SK-N-SH (cell line): ENCODE results near the gene RASIP1. TPM values are rescaled to one million over a fixed set of nuclear protein-coding genes. Genes with fewer than 3 reads are reported as not detected.

Source experiments
- CTCF ChIA-PET: fragments of 300-600, 350-600 bp; formaldehyde crosslinking; extraction: SDS; loops from one replicate; lab custom pipeline; 2021; lab: Yijun Ruan, JAX
- POLR2A ChIA-PET: fragments of 350-600 bp; sonication (Branson Sonifier 250); formaldehyde crosslinking; extraction: SDS; loops from one replicate; lab custom pipeline; 2020; ENCODE audit warnings: antibody characterized with exemption, inconsistent platforms; lab: Yijun Ruan, JAX
- DNase-seq: peaks from one replicate; pipeline ENCODE4 v3.0.0; 2012
- H2AFZ ChIP-seq: fragments of 200-600 bp; sonication (generic); 2 replicates; pipeline ENCODE4 v1.8.1; 2016; ENCODE audit warnings: antibody characterized with exemption, mild to moderate bottlenecking, low read depth
- H3F3A ChIP-seq: fragments of 200-600 bp; sonication (generic); replicated peaks from 2 replicates; pipeline ENCODE3; 2016; ENCODE audit warnings: antibody characterized with exemption, mild to moderate bottlenecking; ENCODE audit not compliant: insufficient read depth
- H3K27ac ChIP-seq, 2 experiments: fragments of 200-500 bp in 1 of 2; fragments of 200-600 bp in 1 of 2; sonication (Bioruptor generic) in 1 of 2; sonication (generic), shearing (Covaris generic) in 1 of 2; 2 replicates each; pipeline versions ENCODE4 v1.5.1 to v1.6.1; 2014 to 2016; ENCODE audit warnings: low read depth in 2 of 2, inconsistent platforms in 1 of 2, low read length in 1 of 2, mild to moderate bottlenecking in 1 of 2, mixed read lengths in 1 of 2
- H3K27me3 ChIP-seq: fragments of 200-600 bp; sonication (generic), shearing (Covaris generic); 2 replicates; pipeline ENCODE4 v1.6.1; 2016; ENCODE audit warnings: mixed run types; ENCODE audit not compliant: insufficient read depth
- H3K36me3 ChIP-seq, 2 experiments: fragments of 200-500 bp in 1 of 2; fragments of 200-600 bp in 1 of 2; sonication (Bioruptor generic) in 1 of 2; sonication (generic) in 1 of 2; replicated peaks in 1 of 2; 2 replicates each; pipeline versions ENCODE3 to v1.5.1; 2014 to 2016; ENCODE audit warnings: low read length in 1 of 2, mild to moderate bottlenecking in 1 of 2; ENCODE audit not compliant: insufficient read depth in 2 of 2, control insufficient read depth in 1 of 2
- H3K4me1 ChIP-seq, 2 experiments: fragments of 200-500 bp in 1 of 2; fragments of 200-600 bp in 1 of 2; sonication (Bioruptor generic) in 1 of 2; sonication (generic), shearing (Covaris generic) in 1 of 2; 2 replicates each; pipeline versions ENCODE4 v1.5.1 to v1.6.1; 2014 to 2016; ENCODE audit warnings: low read depth in 1 of 2, low read length in 1 of 2, mixed run types in 1 of 2; ENCODE audit not compliant: insufficient read depth in 2 of 2, control insufficient read depth in 1 of 2
- H3K4me2 ChIP-seq: fragments of 200-600 bp; sonication (generic), shearing (Covaris generic); 2 replicates; pipeline ENCODE4 v1.6.1; 2017; ENCODE audit warnings: mixed run types
- H3K4me3 ChIP-seq, 2 experiments: fragments of 200-500 bp in 1 of 2; fragments of 200-600 bp in 1 of 2; sonication (Bioruptor generic) in 1 of 2; sonication (generic), shearing (Covaris generic) in 1 of 2; 2 replicates each; pipeline versions ENCODE4 v1.5.1 to v1.8.1; 2014 to 2016; ENCODE audit warnings: low read depth in 2 of 2, inconsistent platforms in 1 of 2, low read length in 1 of 2, mild to moderate bottlenecking in 1 of 2, mixed read lengths in 1 of 2, moderate library complexity in 1 of 2
- H3K79me2 ChIP-seq: fragments of 200-600 bp; sonication (generic); 2 replicates; pipeline ENCODE4 v1.8.1; 2017; ENCODE audit warnings: mild to moderate bottlenecking; ENCODE audit not compliant: insufficient read depth
- H3K9ac ChIP-seq: fragments of 200-600 bp; sonication (generic); 2 replicates; pipeline ENCODE4 v1.6.1; 2017; ENCODE audit warnings: mixed run types
- H3K9me2 ChIP-seq: fragments of 200-600 bp; sonication (generic); 2 replicates; pipeline ENCODE4 v1.6.1; 2017; ENCODE audit warnings: mixed run types
- H3K9me3 ChIP-seq: fragments of 200-600 bp; sonication (generic); 2 replicates; pipeline ENCODE4 v1.6.1; 2017; ENCODE audit warnings: mixed run types, mild to moderate bottlenecking, moderate library complexity
- H4K20me1 ChIP-seq: fragments of 200-600 bp; sonication (generic); 2 replicates; pipeline ENCODE4 v1.6.1; 2017; ENCODE audit warnings: mild to moderate bottlenecking, mixed run types; ENCODE audit not compliant: insufficient read depth
- CHD2 ChIP-seq: fragments of 150-350 bp; IDR thresholded peaks from 2 replicates; pipeline ENCODE4 v1.6.1; 2018; ENCODE audit warnings: low read length; ENCODE audit not compliant: partially characterized antibody
- ELF1 ChIP-seq: IDR thresholded peaks from 2 replicates; pipeline ENCODE4 v1.4.0; 2012
- FOXJ3 ChIP-seq: sonication (generic); formaldehyde crosslinking; IDR thresholded peaks from 2 replicates; pipeline ENCODE4 v1.5.1; 2020; ENCODE audit warnings: mild to moderate bottlenecking, missing genetic modification reagents
- FOXM1 ChIP-seq: IDR thresholded peaks from 2 replicates; pipeline ENCODE4 v1.4.0; 2012; ENCODE audit warnings: low read depth, mild to moderate bottlenecking
- IRF3 ChIP-seq: fragments of 150-350 bp; IDR thresholded peaks from 2 replicates; pipeline ENCODE4 v1.6.1; 2016; ENCODE audit warnings: mild to moderate bottlenecking, low read depth, low read length
- JUND ChIP-seq: IDR thresholded peaks from 2 replicates; pipeline ENCODE4 v1.4.0; 2012
- MEF2A ChIP-seq: IDR thresholded peaks from 2 replicates; pipeline ENCODE4 v1.4.0; 2012; ENCODE audit warnings: low read depth, borderline replicate concordance
- MXI1 ChIP-seq: IDR thresholded peaks from 2 replicates; pipeline ENCODE4 v1.6.1; 2012; ENCODE audit warnings: mild to moderate bottlenecking, low read depth, low read length, improper control_type of control experiment
- RAD21 ChIP-seq: IDR thresholded peaks from 2 replicates; pipeline ENCODE4 v1.6.1; 2012; ENCODE audit warnings: mild to moderate bottlenecking, low read length
- REST ChIP-seq: IDR thresholded peaks from 2 replicates; pipeline ENCODE4 v1.6.1; 2012; ENCODE audit warnings: mild to moderate bottlenecking, low read depth, low read length, moderate library complexity
- RFX5 ChIP-seq: IDR thresholded peaks from 2 replicates; pipeline ENCODE4 v1.6.1; 2012; ENCODE audit warnings: mild to moderate bottlenecking, improper control_type of control experiment, low read length
- SMC3 ChIP-seq: IDR thresholded peaks from 2 replicates; pipeline ENCODE4 v1.6.1; 2012; ENCODE audit warnings: low read depth, low read length, improper control_type of control experiment
- TAF1 ChIP-seq: IDR thresholded peaks from 2 replicates; pipeline ENCODE4 v1.6.1; 2012; ENCODE audit warnings: low read depth, mild to moderate bottlenecking, low read length, moderate library complexity, borderline replicate concordance
- YY1 ChIP-seq: IDR thresholded peaks from 2 replicates; pipeline ENCODE4 v1.4.0; 2012; ENCODE audit warnings: low read depth, mild to moderate bottlenecking
- WGBS: methylation state at CpG from one replicate; pipeline ENCODE4 v1.1.6; 2017; ENCODE audit warnings: low lambda C conversion rate; 5-methylcytosine and 5-hydroxymethylcytosine counted together
- polyA plus RNA-seq, 3 experiments: library from polyadenylated mRNA; depleted of rRNA; stranded (reverse); fragments of >200 nt; gene quantifications; 2 replicates each; pipeline ENCODE4 v1.2.3, GENCODE V29; 2012
- TF ChIP-seq, protein P1 (sequence below): fragments of 150-350 bp; IDR thresholded peaks from 2 replicates; pipeline ENCODE4 v1.6.1; 2017; ENCODE audit warnings: antibody characterized with exemption, low read length, low read depth, borderline replicate concordance
- TF ChIP-seq, protein P2 (sequence below): fragments of 200-600 bp; sonication (generic); IDR thresholded peaks from 2 replicates; pipeline ENCODE4 v1.6.1; 2017; ENCODE audit warnings: antibody characterized with exemption, mild to moderate bottlenecking, moderate library complexity
- TF ChIP-seq, protein P3 (sequence below): IDR thresholded peaks from 2 replicates; pipeline ENCODE4 v1.4.0; 2012; ENCODE audit warnings: low read depth, borderline replicate concordance

The RASIP1 gene
- polyA plus RNA-seq, 1 of the 3 experiments (the other 2 are of a cell fraction), result 0.41 TPM

GRCh38 chr19:48676487-48676886 is 63.9 kb downstream of the RASIP1 start:
- TF ChIP-seq, protein P1, sequence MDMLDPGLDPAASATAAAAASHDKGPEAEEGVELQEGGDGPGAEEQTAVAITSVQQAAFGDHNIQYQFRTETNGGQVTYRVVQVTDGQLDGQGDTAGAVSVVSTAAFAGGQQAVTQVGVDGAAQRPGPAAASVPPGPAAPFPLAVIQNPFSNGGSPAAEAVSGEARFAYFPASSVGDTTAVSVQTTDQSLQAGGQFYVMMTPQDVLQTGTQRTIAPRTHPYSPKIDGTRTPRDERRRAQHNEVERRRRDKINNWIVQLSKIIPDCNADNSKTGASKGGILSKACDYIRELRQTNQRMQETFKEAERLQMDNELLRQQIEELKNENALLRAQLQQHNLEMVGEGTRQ, result no peak
- WGBS, result 84% methylated on average over 17 of the region's 17 CpGs
- no peak for DNase-seq
- Histone ChIP-seq H3K4me3 (no peak overlapping the region), H3K9ac (no peak overlapping the region), H3K27ac (no peak overlapping the region), H2AFZ (no peak overlapping the region), H4K20me1 (no peaks in the 10 kb centered on the region), H3K4me2 (no peak overlapping the region), H3K9me3 (no peaks in the 10 kb centered on the region), H3K36me3 (no peaks in the 10 kb centered on the region), H3K79me2 (no peaks in the 10 kb centered on the region), H3K9me2 (no peaks in the 10 kb centered on the region), H3F3A (no peaks in the 10 kb centered on the region), H3K27me3 (no peaks in the 10 kb centered on the region), H3K4me1 (peaks cover 0 to 8% of the 10 kb centered on the region in 2 experiments; a peak in 1 of 4 replicates)
- POLR2A ChIA-PET, result no interaction called here
- CTCF ChIA-PET, result interaction anchor here (0.8 to 3.7 kb wide), 10 partner anchors 17 to 294 kb away, joined by 3 to 35 read pairs (median 7); partner anchors contain the start of gene CA11

- Histone ChIP-seq H3K27me3 (no peaks in the 10 kb centered on the region), H3K9ac (no peak overlapping the region), H3K4me3 (no peak overlapping the region), H3K27ac (peak overlapping the region in 1 of 2 experiments; percentile 1; a peak in 1 of 4 replicates), H3K4me2 (no peak overlapping the region), H3F3A (no peaks in the 10 kb centered on the region), H2AFZ (peak overlapping the region; percentile 79; the same call in 1 of the 2 replicates), H3K4me1 (peaks cover 0 to 8% of the 10 kb centered on the region in 2 experiments; a peak in 1 of 4 replicates), H3K79me2 (no peaks in the 10 kb centered on the region), H4K20me1 (no peaks in the 10 kb centered on the region), H3K9me2 (no peaks in the 10 kb centered on the region), H3K9me3 (no peaks in the 10 kb centered on the region), H3K36me3 (no peaks in the 10 kb centered on the region)
- DNase-seq, result peak; percentile 96
- CTCF ChIA-PET, result interaction anchor here (0.6 to 3.7 kb wide), 35 partner anchors 9 to 296 kb away, joined by 3 to 35 read pairs (median 4); partner anchors contain the start of genes BAX, CA11, FUT2 and IZUMO1
- WGBS, result 67% methylated on average over 19 of the region's 28 CpGs
- POLR2A ChIA-PET, result interaction anchor here (1.0 to 2.1 kb wide), 3 partner anchors 29 to 64 kb away, joined by 3 to 7 read pairs (median 3); partner anchors contain the start of gene CA11
- TF ChIP-seq CHD2 (peak; percentile 57), FOXJ3 (no peak), MXI1 (no peak), RFX5 (no peak), JUND (no peak), YY1 (peak; percentile 60; the same call in 1 of the 2 replicates), SMC3 (peak; percentile 80), MEF2A (no peak), REST (no peak), TAF1 (0 out of 2 replicates have a peak, but pooled peaks have one; percentile 34), FOXM1 (no peak), RAD21 (peak; percentile 79), ELF1 (no peak), IRF3 (no peak)
- TF ChIP-seq, protein P2, sequence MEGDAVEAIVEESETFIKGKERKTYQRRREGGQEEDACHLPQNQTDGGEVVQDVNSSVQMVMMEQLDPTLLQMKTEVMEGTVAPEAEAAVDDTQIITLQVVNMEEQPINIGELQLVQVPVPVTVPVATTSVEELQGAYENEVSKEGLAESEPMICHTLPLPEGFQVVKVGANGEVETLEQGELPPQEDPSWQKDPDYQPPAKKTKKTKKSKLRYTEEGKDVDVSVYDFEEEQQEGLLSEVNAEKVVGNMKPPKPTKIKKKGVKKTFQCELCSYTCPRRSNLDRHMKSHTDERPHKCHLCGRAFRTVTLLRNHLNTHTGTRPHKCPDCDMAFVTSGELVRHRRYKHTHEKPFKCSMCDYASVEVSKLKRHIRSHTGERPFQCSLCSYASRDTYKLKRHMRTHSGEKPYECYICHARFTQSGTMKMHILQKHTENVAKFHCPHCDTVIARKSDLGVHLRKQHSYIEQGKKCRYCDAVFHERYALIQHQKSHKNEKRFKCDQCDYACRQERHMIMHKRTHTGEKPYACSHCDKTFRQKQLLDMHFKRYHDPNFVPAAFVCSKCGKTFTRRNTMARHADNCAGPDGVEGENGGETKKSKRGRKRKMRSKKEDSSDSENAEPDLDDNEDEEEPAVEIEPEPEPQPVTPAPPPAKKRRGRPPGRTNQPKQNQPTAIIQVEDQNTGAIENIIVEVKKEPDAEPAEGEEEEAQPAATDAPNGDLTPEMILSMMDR, result peak; percentile 82
- TF ChIP-seq, protein P3, sequence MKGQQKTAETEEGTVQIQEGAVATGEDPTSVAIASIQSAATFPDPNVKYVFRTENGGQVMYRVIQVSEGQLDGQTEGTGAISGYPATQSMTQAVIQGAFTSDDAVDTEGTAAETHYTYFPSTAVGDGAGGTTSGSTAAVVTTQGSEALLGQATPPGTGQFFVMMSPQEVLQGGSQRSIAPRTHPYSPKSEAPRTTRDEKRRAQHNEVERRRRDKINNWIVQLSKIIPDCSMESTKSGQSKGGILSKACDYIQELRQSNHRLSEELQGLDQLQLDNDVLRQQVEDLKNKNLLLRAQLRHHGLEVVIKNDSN, result no peak
Observed at GRCh38 chr19:48674921-48675824, 65.2 kb downstream of the RASIP1 start.
